ENCODE measurements around the gene MARS2. TPM values are rescaled to one million over a fixed set of nuclear protein-coding genes. Genes with fewer than 3 reads are reported as not detected.

Gene MARS2
- 10 to 100 TPM; 16.2 to 31.4 TPM for total RNA-seq

DNA sequence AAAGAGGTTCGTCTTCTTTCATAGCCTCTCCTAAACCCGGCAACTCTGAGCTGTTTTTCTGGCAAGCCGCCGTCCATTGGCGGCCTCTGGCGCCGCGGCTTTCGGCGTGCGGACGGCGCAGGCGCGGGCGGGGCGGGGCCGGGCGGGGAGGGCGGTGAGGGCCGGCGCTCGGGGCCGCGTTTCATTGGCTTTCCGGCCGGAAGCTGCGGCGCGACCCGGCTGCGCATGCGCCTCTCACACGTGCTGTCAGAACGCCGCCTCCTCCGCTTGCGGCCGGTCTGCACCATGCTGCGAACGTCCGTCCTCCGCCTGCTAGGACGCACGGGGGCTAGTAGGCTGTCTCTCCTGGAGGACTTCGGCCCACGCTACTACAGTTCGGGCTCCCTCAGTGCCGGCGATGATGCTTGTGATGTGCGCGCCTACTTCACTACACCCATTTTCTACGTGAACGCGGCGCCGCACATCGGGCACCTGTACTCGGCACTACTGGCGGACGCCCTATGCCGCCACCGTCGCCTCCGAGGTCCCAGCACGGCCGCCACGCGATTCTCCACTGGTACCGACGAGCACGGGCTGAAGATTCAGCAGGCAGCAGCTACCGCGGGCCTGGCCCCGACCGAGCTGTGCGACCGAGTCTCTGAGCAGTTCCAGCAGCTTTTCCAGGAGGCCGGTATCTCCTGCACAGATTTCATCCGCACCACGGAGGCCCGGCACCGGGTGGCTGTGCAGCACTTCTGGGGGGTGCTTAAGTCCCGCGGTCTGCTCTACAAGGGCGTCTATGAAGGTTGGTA, at the start of gene MARS2:
Gene MARS2 (plus strand): TSS at position 249 of the 791 bp plus-strand sequence. CDS start 37 bp downstream, at position 286.
- Mint-ChIP-seq H3K27me3 (peaks cover 10 to 16% of the 10 kb centered on the region in 2 donors), H3K4me1 (ENCODE audit: low read depth in 2 of 2) (peaks cover 34 to 40% of the 10 kb centered on the region in 2 donors), H3K36me3 (peaks cover 23% of the 10 kb centered on the region), H3K27ac (peak within 1 kb of the TSS; percentile 77 to 94), H3K4me3 (peak within 1 kb of the TSS; percentile 83), H3K9me3 (no peaks in the 10 kb centered on the region)
- DNase-seq (ENCODE audit: low spot score) (peak; percentile 95), ATAC-seq (peak; percentile 93 to 98)

DNA sequence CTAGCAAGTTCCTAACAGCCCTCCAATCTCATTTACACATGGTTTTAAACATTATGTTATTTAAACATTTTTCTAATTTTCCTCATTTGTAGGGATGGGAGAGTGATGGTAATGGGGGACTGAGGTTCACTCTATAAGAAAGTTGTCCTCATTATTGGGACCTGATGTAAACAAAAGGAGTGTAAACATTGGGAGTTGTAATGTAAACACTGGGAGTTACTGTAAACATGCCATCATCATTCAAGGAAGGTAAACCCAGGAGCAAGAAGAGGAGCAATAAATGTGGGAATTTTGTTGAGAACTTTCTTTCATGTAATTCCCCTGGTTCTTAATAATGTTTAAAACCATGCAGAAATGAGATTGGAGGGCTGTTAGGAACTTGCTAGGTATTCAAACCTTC, 47.6 kb upstream of the MARS2 start:
- Mint-ChIP-seq H3K27me3 (peaks cover 2 to 7% of the 10 kb centered on the region in 2 donors), H3K36me3 (no peaks in the 10 kb centered on the region), H3K4me1 (ENCODE audit: low read depth in 2 of 2) (no peaks in the 10 kb centered on the region), H3K4me3 (no peak overlapping the region), H3K27ac (no peak overlapping the region), H3K9me3 (no peaks in the 10 kb centered on the region)
- DNase-seq (ENCODE audit: low spot score) (no peak), ATAC-seq (no peak)

DNA sequence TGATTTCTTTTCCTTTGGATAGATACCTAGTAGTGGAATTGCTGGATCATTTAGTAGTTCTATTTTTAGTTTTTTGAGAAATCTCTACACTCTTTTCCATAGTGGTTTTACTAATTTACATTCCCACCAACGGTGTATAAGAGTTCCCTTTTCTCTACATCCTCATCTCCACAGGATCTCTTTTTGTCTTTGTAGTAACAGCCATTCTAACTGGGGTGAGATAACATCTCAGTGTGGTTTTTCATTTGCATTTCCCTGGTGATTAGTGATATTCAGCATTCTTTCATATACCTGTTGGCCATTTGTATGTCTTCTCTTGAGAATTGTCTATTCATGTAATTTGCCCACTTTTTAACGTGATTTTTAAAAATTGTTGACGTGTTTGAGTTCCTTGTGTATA, 43.5 kb upstream of the MARS2 start:
- H3K36me3 Mint-ChIP-seq, result peaks cover 11% of the 10 kb centered on the region
- DNase-seq (ENCODE audit: low spot score) (no peak), ATAC-seq (no peak)
- H3K4me3 Mint-ChIP-seq, result no peak overlapping the region
- no peaks in the 10 kb centered on the region for H3K4me1 Mint-ChIP-seq (ENCODE audit: low read depth in 2 of 2)
- peaks cover 13 to 24% of the 10 kb centered on the region in 2 donors for H3K27me3 Mint-ChIP-seq
- H3K27ac Mint-ChIP-seq, result no peak overlapping the region
- H3K9me3 Mint-ChIP-seq, result peaks cover 7% of the 10 kb centered on the region

DNA sequence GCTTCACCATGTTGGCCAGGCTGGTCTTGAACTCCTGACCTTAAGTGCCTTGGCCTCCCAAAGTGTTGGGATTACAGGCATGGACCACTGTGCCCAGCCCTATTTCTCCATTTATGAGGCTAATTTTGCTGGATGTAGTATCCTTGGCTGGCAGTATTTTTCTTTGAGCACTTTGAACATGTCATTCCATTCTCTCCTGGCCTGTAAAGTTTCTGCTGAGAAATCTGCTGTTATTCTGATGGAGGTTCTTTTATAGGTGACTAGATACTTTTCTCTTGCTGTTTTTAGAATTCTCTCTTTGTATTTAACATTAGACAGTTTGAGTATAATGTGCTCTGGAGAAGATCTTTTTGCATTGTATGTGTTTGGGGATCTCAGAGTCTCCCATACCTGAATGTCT, 38.9 kb upstream of the MARS2 start:
- peaks cover 13% of the 10 kb centered on the region for H3K9me3 Mint-ChIP-seq
- peaks cover 25 to 42% of the 10 kb centered on the region in 2 donors for H3K27me3 Mint-ChIP-seq
- no peak overlapping the region for H3K27ac Mint-ChIP-seq
- no peaks in the 10 kb centered on the region for H3K4me1 Mint-ChIP-seq (ENCODE audit: low read depth in 2 of 2)
- no peak for ATAC-seq
- no peak for DNase-seq (ENCODE audit: low spot score)
- peaks cover 21% of the 10 kb centered on the region for H3K36me3 Mint-ChIP-seq
- H3K4me3 Mint-ChIP-seq, result no peak overlapping the region

- Mint-ChIP-seq H3K27ac (no peak overlapping the region), H3K27me3 (peaks cover 28 to 49% of the 10 kb centered on the region in 2 donors), H3K4me3 (no peak overlapping the region), H3K36me3 (peaks cover 21% of the 10 kb centered on the region), H3K4me1 (ENCODE audit: low read depth in 2 of 2) (no peaks in the 10 kb centered on the region), H3K9me3 (peaks cover 13% of the 10 kb centered on the region)
- DNase-seq (ENCODE audit: low spot score) (no peak), ATAC-seq (peak in 1 of 2 donors; percentile 17)
Observed at GRCh38 chr2:197668296-197668695, 36.9 kb upstream of the MARS2 start.

GRCh38 chr2:197669077-197669476, 36.1 kb upstream of the MARS2 start:
- Mint-ChIP-seq H3K4me1 (ENCODE audit: low read depth in 2 of 2) (no peaks in the 10 kb centered on the region), H3K4me3 (no peak overlapping the region), H3K36me3 (peaks cover 21% of the 10 kb centered on the region), H3K27me3 (peaks cover 28 to 43% of the 10 kb centered on the region in 2 donors), H3K27ac (no peak overlapping the region), H3K9me3 (peaks cover 13% of the 10 kb centered on the region)
- ATAC-seq (no peak), DNase-seq (ENCODE audit: low spot score) (no peak)

GRCh38 chr2:197672371-197672893, 32.7 kb upstream of the MARS2 start:
- H3K4me1 Mint-ChIP-seq (ENCODE audit: low read depth in 2 of 2), result no peaks in the 10 kb centered on the region
- peaks cover 2% of the 10 kb centered on the region for H3K36me3 Mint-ChIP-seq
- no peak overlapping the region for H3K4me3 Mint-ChIP-seq
- DNase-seq (ENCODE audit: low spot score) (no peak), ATAC-seq (no peak)
- H3K9me3 Mint-ChIP-seq, result peaks cover 2% of the 10 kb centered on the region
- no peak overlapping the region for H3K27ac Mint-ChIP-seq
- H3K27me3 Mint-ChIP-seq, result peaks cover 24 to 39% of the 10 kb centered on the region in 2 donors

DNA sequence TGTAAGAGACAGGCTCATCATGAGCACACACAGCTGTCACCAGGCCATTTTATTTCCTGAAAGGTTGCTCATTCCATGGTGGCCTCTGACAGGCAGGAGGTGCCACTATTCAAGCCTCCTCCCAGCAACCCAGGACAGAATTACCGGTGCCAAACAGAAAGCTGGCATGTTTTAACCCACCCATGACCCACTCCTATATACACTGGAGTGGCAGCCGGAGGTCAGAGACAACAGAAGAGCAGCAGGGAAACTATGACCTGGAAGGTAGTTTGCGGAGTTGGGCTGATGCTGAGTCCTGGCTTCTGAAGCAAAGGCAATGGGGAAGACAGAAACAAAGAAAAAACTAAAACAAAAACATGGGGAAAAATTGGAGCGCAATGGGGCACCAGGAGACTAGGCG, 32.1 kb upstream of the MARS2 start:
- Mint-ChIP-seq H3K36me3 (no peaks in the 10 kb centered on the region), H3K27me3 (peaks cover 27 to 46% of the 10 kb centered on the region in 2 donors), H3K4me1 (ENCODE audit: low read depth in 2 of 2) (no peaks in the 10 kb centered on the region), H3K4me3 (no peak overlapping the region), H3K27ac (no peak overlapping the region), H3K9me3 (no peaks in the 10 kb centered on the region)
- no peak for DNase-seq (ENCODE audit: low spot score)
- ATAC-seq, result no peak

DNA sequence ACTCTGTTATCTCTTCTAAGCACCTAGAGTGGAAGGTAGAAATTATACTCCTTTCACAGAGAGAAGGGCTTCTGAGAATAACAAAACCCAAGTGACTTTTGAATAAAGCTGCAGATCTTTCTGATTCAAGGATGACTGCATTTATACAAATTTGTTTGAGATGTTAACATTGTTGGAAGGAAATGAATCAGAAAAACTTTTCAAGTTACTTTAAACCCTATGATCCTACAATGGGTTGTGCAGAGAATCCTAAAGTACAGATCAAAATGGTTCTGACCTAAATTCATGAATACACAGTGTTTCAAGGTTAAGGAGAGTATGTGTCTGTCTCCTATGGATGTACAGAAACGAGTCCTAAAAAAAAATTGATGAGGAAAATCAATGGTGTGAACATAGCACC, 31.6 kb upstream of the MARS2 start:
- H3K4me1 Mint-ChIP-seq (ENCODE audit: low read depth in 2 of 2), result no peaks in the 10 kb centered on the region
- no peak overlapping the region for H3K27ac Mint-ChIP-seq
- peaks cover 29 to 47% of the 10 kb centered on the region in 2 donors for H3K27me3 Mint-ChIP-seq
- ATAC-seq, result no peak
- H3K36me3 Mint-ChIP-seq, result no peaks in the 10 kb centered on the region
- H3K4me3 Mint-ChIP-seq, result no peak overlapping the region
- no peaks in the 10 kb centered on the region for H3K9me3 Mint-ChIP-seq
- DNase-seq (ENCODE audit: low spot score), result no peak

- H3K4me3 Mint-ChIP-seq, result no peak overlapping the region
- H3K4me1 Mint-ChIP-seq (ENCODE audit: low read depth in 2 of 2), result no peaks in the 10 kb centered on the region
Observed at GRCh38 chr2:197674060-197674459, 31.1 kb upstream of the MARS2 start.

GRCh38 chr2:197674591-197674990, 30.6 kb upstream of the MARS2 start:
- no peaks in the 10 kb centered on the region for H3K9me3 Mint-ChIP-seq
- H3K4me1 Mint-ChIP-seq (ENCODE audit: low read depth in 2 of 2), result no peaks in the 10 kb centered on the region
- no peaks in the 10 kb centered on the region for H3K36me3 Mint-ChIP-seq
- H3K27me3 Mint-ChIP-seq, result peaks cover 27 to 45% of the 10 kb centered on the region in 2 donors
- DNase-seq (ENCODE audit: low spot score) (no peak), ATAC-seq (no peak)
- no peak overlapping the region for H3K27ac Mint-ChIP-seq
- H3K4me3 Mint-ChIP-seq, result no peak overlapping the region

More at GRCh38 chr2:197674060-197674459, 31.1 kb upstream of the MARS2 start:
- ATAC-seq, result no peak
- Mint-ChIP-seq H3K27ac (no peak overlapping the region), H3K27me3 (peaks cover 26 to 47% of the 10 kb centered on the region in 2 donors), H3K9me3 (no peaks in the 10 kb centered on the region), H3K36me3 (no peaks in the 10 kb centered on the region)
- DNase-seq (ENCODE audit: low spot score), result no peak

GRCh38 chr2:197675246-197675645, 29.9 kb upstream of the MARS2 start, which contains the start of gene RFTN2:
RFTN2 (minus strand) TSS chr2:197675587; CDS start chr2:197675458, 129 bp downstream.
- H3K27me3 Mint-ChIP-seq, result peaks cover 27 to 39% of the 10 kb centered on the region in 2 donors
- no peaks in the 10 kb centered on the region for H3K4me1 Mint-ChIP-seq (ENCODE audit: low read depth in 2 of 2)
- ATAC-seq (no peak), DNase-seq (ENCODE audit: low spot score) (no peak)
- no peaks in the 10 kb centered on the region for H3K9me3 Mint-ChIP-seq
- H3K4me3 Mint-ChIP-seq, result no peak within 1 kb of the TSS
- no peak within 1 kb of the TSS for H3K27ac Mint-ChIP-seq
- H3K36me3 Mint-ChIP-seq, result no peaks in the 10 kb centered on the region

DNA sequence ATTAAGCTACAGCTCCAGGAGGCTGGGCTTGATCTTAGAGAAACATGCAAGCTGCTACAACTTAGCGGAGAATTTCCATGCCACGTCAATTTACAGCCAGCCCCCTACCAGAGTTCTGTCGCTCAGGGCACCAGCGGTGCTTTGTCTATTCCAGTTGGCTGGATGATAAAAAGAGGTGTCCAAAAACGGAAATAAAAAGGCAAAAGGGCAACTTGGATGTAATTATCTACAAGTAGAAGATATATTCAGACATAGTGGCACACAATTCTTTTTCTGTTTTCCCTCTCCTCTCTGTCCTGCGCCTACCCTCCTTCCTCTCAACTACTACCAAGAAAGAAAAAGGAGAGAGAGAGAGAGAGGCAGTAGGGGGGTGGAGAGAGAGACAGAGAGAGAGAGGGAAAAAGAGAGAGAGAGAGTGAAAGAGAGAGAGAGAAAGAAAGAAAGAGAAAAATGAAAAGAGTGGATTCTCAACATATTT, 29.4 kb upstream of the MARS2 start:
- H3K27ac Mint-ChIP-seq, result no peak overlapping the region
- H3K36me3 Mint-ChIP-seq, result no peaks in the 10 kb centered on the region
- DNase-seq (ENCODE audit: low spot score) (no peak), ATAC-seq (no peak)
- no peaks in the 10 kb centered on the region for H3K4me1 Mint-ChIP-seq (ENCODE audit: low read depth in 2 of 2)
- H3K27me3 Mint-ChIP-seq, result peaks cover 25 to 34% of the 10 kb centered on the region in 2 donors
- H3K9me3 Mint-ChIP-seq, result no peaks in the 10 kb centered on the region
- H3K4me3 Mint-ChIP-seq, result no peak overlapping the region

DNA sequence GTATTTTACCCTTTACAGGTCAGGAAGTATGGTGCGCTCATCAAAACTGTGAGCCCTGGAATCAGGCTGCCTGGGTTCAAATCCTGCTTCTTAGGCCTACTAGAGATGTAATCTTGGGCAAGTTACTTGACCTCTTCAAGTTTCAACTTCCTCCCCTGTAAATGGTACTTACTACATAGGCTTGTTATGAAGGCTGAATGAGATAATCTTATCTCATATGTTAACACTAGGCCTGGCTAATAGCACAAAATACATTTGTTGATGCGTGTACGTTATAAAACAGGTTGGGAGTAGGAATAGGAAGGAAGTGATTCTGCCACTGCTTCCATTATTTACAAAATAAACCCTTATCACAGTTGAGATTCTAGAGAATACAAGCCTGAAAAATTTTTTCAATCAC, 28.1 kb upstream of the MARS2 start:
- no peaks in the 10 kb centered on the region for H3K36me3 Mint-ChIP-seq
- ATAC-seq, result no peak
- peaks cover 22 to 26% of the 10 kb centered on the region in 2 donors for H3K27me3 Mint-ChIP-seq
- no peak for DNase-seq (ENCODE audit: low spot score)
- no peaks in the 10 kb centered on the region for H3K9me3 Mint-ChIP-seq
- H3K27ac Mint-ChIP-seq, result no peak overlapping the region
- H3K4me3 Mint-ChIP-seq, result no peak overlapping the region
- no peaks in the 10 kb centered on the region for H3K4me1 Mint-ChIP-seq (ENCODE audit: low read depth in 2 of 2)
